ENCODE measurements around the gene TMA7B. TPM values are rescaled to one million over a fixed set of nuclear protein-coding genes. Genes with fewer than 3 reads are reported as not detected.

TMA7B gene
- total and polyA plus RNA-seq, 2 donors (not counting 3 experiments of a cell fraction or from before 2014, with no cell fraction given) = not detected

DNA sequence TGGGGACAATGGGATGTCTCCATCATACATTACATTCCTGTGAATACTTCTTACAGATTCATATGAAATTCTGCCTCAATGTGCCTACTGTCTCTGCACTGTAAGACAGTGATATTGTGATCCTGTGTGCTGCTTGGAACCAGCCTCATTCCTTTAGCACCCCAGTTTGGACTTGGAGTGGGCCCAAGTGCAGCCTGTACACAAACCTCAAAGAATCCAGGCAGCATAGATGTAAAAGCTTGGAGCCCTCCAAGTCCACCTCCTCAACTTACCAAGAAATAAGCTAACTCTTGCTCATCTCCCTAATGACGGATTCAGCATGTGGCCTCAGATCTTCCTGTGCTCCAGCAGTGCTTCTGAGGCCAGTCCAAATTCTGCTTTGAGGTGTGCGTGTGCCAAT lies 34.9 kb upstream of the TMA7B start:
- H3K4me3 ChIP-seq (replicated peaks in 1 of 3; ENCODE audit: insufficient read depth in 1 of 3, low read depth in 1 of 3, low read length in 3 of 3) = no peak overlapping the region
- DNase-seq (ENCODE audit: low read depth, low spot score) = no peak
- H3K27ac ChIP-seq (ENCODE audit: insufficient read depth, low read depth, low read length) = no peak overlapping the region
- no peaks in the 10 kb centered on the region for H3K79me2 ChIP-seq (ENCODE audit: control insufficient read depth, insufficient read depth, low read length)
- H3K9me1 ChIP-seq (replicated peaks; ENCODE audit: control insufficient read depth, extremely low read depth, insufficient read depth, low read length) = no peaks in the 10 kb centered on the region
- no peak overlapping the region for H3K9ac ChIP-seq (replicated peaks; ENCODE audit: extremely low read depth, insufficient read depth, low read length)
- no peaks in the 10 kb centered on the region for H4K20me1 ChIP-seq (replicated peaks; ENCODE audit: control insufficient read depth, extremely low read depth, insufficient read depth, low read length)
- no TSS peak for BruUV-seq (replicated peaks)
- dilution Hi-C loops (cut with MboI; ENCODE audit: extremely low pct_ligation_motif_present, low sequenced_read_pairs) = no loop called here
- no peak overlapping the region for H3K4me2 ChIP-seq (ENCODE audit: insufficient read depth, low read length)
- intact Hi-C loops (cut with micrococcal nuclease) = no loop called here
- H3K9me3 ChIP-seq (replicated peaks; ENCODE audit: control insufficient read depth, insufficient read depth, low read length) = no peaks in the 10 kb centered on the region
- POLR2A ChIA-PET = no interaction called here
- H3K4me1 ChIP-seq (ENCODE audit: control insufficient read depth, extremely low read depth, insufficient read depth, low read length) = no peaks in the 10 kb centered on the region
- TF ChIP-seq FOS (IDR thresholded peaks at IDR 0.05; ENCODE audit: borderline replicate concordance, insufficient read depth, low read length) (no peak), GATA2 (IDR thresholded peaks at IDR 0.05; ENCODE audit: insufficient read depth, insufficient read length, low read depth, low read length) (no peak), MYC (IDR thresholded peaks at IDR 0.05; ENCODE audit: low read depth, low read length) (no peak)
- H3K36me3 ChIP-seq (ENCODE audit: control insufficient read depth in 2 of 2, extremely low read depth in 1 of 2, insufficient read depth in 2 of 2, low read length in 2 of 2) = no peaks in the 10 kb centered on the region
- no peak overlapping the region for H2AFZ ChIP-seq (ENCODE audit: low read depth, low read length)
- CTCF ChIA-PET = interaction anchor here (1.0 to 1.5 kb wide), 2 partner anchors 8 to 457 kb away, joined by 3 to 4 read pairs; no protein-coding TSS in a partner anchor
- H3K27me3 ChIP-seq (ENCODE audit: control insufficient read depth in 2 of 2, insufficient read depth in 2 of 2, low read length in 2 of 2) = peaks cover 19 to 23% of the 10 kb centered on the region in 2 experiments
- FAIRE-seq = no peak

DNA sequence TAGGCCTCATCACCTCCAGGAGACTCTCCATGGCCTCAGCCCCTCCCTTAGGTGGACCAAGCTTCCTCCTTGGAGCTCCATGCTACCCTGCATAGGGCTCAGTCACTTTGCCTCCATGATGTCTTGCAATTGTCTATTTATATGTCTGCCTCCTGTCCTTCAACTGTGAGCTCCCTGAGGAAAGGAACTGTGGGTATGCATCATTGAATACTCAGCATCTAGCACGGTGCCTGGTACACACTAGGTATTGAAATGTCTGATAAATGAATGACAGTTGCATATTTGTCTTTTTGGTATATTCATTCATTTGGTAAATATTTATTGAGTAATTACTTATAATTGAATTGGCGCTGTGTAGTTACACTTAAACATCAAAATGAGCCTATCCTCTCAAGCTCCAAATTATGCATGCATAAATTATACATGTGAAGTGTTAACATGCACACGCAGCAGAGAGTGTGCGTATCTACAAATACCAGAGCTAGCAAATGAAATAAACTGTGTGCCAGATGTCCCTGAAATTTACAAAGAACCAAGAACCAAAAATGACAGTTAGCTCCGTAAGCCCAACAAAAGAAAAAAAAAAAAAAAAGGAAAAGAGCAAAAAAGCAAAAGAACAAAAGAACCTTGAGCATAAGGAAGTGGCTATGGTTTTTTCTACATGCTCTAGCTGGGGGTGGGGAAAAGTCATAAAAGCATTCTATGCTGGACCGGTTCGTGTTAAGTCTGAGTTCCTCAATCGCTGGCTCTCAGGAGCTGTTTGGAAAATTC lies 34.1 kb upstream of the TMA7B start:
- Histone ChIP-seq H3K4me1 (ENCODE audit: control insufficient read depth, extremely low read depth, insufficient read depth, low read length) (no peaks in the 10 kb centered on the region), H3K9ac (replicated peaks; ENCODE audit: extremely low read depth, insufficient read depth, low read length) (no peak overlapping the region), H3K4me2 (ENCODE audit: insufficient read depth, low read length) (no peak overlapping the region), H3K36me3 (ENCODE audit: control insufficient read depth in 2 of 2, extremely low read depth in 1 of 2, insufficient read depth in 2 of 2, low read length in 2 of 2) (no peaks in the 10 kb centered on the region), H2AFZ (ENCODE audit: low read depth, low read length) (no peak overlapping the region), H4K20me1 (replicated peaks; ENCODE audit: control insufficient read depth, extremely low read depth, insufficient read depth, low read length) (no peaks in the 10 kb centered on the region), H3K27ac (ENCODE audit: insufficient read depth, low read depth, low read length) (no peak overlapping the region), H3K9me1 (replicated peaks; ENCODE audit: control insufficient read depth, extremely low read depth, insufficient read depth, low read length) (no peaks in the 10 kb centered on the region), H3K4me3 (replicated peaks in 1 of 3; ENCODE audit: insufficient read depth in 1 of 3, low read depth in 1 of 3, low read length in 3 of 3) (no peak overlapping the region), H3K27me3 (ENCODE audit: control insufficient read depth in 2 of 2, insufficient read depth in 2 of 2, low read length in 2 of 2) (peaks cover 23 to 26% of the 10 kb centered on the region in 2 experiments), H3K79me2 (ENCODE audit: control insufficient read depth, insufficient read depth, low read length) (no peaks in the 10 kb centered on the region), H3K9me3 (replicated peaks; ENCODE audit: control insufficient read depth, insufficient read depth, low read length) (no peaks in the 10 kb centered on the region)
- ChIA-PET CTCF (interaction anchor here (0.6 to 1.2 kb wide), 5 partner anchors 9 to 994 kb away, joined by 3 to 4 read pairs (median 3); no protein-coding TSS in a partner anchor), POLR2A (no interaction called here)
- DNase-seq (ENCODE audit: low read depth, low spot score) (no peak), FAIRE-seq (no peak)
- dilution Hi-C loops (cut with MboI; ENCODE audit: extremely low pct_ligation_motif_present, low sequenced_read_pairs) = no loop called here
- intact Hi-C loops (cut with micrococcal nuclease) = no loop called here
- no TSS peak for BruUV-seq (replicated peaks)
- no peak for TF ChIP-seq MYC (IDR thresholded peaks at IDR 0.05; ENCODE audit: low read depth, low read length)
- TF ChIP-seq MAX (IDR thresholded peaks at IDR 0.05; ENCODE audit: insufficient read depth, insufficient read length) = no peak
- TF ChIP-seq POLR2AphosphoS5 (IDR thresholded peaks at IDR 0.05; ENCODE audit: insufficient read depth, low read depth, low read length) = no peak
- no peak for TF ChIP-seq CTCF (IDR thresholded peaks at IDR 0.05; ENCODE audit: extremely low read depth in 1 of 2, insufficient read depth in 1 of 2, low read depth in 1 of 2, low read length in 2 of 2)
- TF ChIP-seq JUN (IDR thresholded peaks at IDR 0.05; ENCODE audit: borderline replicate concordance, insufficient read depth, insufficient read length, low read depth) = no peak
- no peak for TF ChIP-seq FOS (IDR thresholded peaks at IDR 0.05; ENCODE audit: borderline replicate concordance, insufficient read depth, low read length)
- TF ChIP-seq EZH2 (IDR thresholded peaks at IDR 0.05; ENCODE audit: borderline replicate concordance, low read depth, low read length, severe bottlenecking) = no peak
- TF ChIP-seq GATA2 (IDR thresholded peaks at IDR 0.05; ENCODE audit: insufficient read depth, insufficient read length, low read depth, low read length) = no peak

Measured in endothelial cell of umbilical vein (primary cell).